GM18909 (cell line): ENCODE measurements around the gene TRPV5.

Experiments used
- ATAC-seq: cut with Tn5 transposase; IDR thresholded peaks from one replicate; pipeline ENCODE4 v1.9.1; 2021; ENCODE audit warnings: mild to moderate bottlenecking; ENCODE audit not compliant: unreplicated experiment, poor library complexity

The TRPV5 gene

DNA sequence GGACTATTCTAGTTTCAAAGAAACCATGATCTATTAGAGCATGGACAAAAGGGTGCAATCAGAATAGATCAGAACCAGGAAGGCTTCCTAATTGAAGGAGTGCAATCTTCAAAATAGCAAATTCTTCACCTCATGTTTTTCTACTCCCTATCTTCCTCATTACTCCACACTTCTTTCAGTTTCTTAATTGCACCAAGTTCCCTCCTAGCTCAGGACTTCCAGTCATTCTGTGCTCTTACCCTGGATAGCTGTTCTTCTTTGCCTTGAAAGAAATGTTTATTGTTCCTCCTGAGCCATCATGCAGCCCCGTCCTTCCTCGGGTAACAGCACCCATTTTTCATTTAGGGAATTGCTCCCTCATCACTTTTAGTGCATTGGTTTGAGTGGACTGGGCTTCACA, 23.1 kb downstream of the TRPV5 start:
- no peak for ATAC-seq

GRCh38 chr7:142910031-142910433, 23.5 kb downstream of the TRPV5 start:
- no peak for ATAC-seq

- peak; percentile 55 for ATAC-seq
Measured at GRCh38 chr7:142908921-142909890, 24.3 kb downstream of the TRPV5 start.

DNA sequence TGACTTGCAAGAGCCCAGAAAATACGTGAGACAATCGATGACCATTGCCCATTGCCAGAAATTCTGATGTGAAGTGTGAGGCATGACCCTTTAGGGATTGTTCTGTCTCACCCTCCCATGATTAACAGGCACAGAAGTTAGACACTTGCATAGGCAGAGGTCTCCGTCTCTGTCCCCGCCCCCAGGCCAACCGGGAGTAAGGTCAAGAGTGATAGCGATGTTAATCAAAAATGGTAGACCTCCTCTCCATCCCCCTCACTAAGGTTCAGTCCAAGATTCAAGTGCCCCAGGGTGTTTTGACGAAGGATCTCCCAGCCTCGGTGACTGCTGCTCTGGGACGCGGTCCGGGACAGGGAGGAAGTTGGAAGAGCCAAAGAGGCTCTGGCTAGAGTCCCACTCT, 25.3 kb downstream of the TRPV5 start:
- ATAC-seq, result no peak

DNA sequence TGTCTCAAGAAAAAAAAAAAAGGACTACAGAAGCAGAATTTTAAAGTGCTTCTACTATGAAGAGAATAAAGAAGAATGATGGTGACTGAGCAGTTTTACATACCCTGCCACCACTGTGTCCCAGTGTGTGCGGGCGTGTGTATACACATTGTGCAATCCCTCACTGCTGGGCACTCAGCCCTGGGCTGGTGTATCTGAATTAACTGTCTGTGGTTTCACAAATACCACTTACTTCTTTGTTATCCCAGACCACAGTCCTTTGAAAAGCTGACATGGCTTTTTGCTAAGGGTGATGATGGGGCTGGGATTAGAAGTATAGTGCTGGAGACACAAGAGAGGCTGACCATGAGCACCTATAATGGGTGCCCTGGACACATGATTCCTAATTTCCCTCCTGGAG, 26.9 kb downstream of the TRPV5 start:
- no peak for ATAC-seq

DNA sequence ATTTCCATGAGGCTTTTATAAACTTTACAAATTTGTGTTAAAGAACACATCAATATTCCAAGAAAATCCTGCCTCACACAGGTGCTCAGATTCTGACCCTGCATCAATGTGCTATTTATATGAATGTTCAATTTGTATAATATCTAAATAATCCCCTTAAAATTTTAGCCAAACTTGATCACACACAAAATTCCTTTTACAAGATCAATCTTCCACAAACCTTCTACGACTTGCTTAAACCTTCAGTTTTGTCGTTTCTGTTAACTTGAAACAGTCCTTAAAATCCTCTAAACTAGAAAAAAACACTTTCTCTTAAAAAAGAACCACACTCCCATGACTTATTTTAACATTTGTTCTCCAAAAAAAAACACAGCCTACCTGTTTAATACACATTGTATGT, 27.8 kb downstream of the TRPV5 start:
- no peak for ATAC-seq

- no peak for ATAC-seq
Measured at GRCh38 chr7:142904128-142904527, 29.4 kb downstream of the TRPV5 start.

DNA sequence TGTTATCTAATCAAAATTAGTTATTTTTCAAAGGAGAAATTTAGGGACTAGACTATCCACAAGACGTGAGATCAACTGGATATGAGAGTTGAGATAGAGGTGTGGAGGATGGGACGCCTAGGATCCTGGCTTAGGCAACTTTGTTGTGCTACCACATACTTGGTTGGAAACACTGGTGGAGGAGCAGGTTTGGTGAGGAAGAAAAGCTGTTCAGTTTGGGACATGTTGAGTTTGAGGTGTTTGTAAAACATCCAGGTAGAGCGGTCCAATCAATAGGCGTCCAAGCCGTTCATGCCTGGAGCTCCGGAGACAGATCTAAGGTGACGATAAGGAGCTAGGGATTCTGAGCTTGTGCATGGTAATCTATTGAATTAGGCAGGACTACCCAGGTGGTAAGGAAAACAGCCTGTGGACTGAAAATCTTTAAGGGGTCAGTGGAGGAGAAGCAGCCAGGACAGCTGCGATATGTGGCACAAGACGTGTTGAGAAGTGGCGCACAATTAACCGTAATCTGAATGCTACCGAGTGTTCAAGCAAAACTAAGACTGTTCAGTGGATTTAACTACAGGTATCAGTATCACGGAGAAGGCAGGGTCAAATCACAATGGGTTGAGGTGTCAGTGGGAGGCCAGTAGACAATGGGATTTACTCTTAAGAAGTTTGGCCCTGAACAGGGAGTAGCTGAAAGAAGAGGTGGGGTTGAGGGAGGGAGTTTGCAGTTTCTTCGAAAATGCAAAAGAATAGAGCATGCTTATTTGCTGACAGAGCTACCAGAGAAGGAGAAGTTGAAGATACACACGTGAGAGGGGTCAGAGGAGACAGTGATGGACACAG, 31.9 kb downstream of the TRPV5 start:
- ATAC-seq, result no peak

- no peak for ATAC-seq
Measured at GRCh38 chr7:142899661-142900060, 33.9 kb downstream of the TRPV5 start.

- no peak for ATAC-seq
Measured at GRCh38 chr7:142898377-142899170, 35.0 kb downstream of the TRPV5 start.

DNA sequence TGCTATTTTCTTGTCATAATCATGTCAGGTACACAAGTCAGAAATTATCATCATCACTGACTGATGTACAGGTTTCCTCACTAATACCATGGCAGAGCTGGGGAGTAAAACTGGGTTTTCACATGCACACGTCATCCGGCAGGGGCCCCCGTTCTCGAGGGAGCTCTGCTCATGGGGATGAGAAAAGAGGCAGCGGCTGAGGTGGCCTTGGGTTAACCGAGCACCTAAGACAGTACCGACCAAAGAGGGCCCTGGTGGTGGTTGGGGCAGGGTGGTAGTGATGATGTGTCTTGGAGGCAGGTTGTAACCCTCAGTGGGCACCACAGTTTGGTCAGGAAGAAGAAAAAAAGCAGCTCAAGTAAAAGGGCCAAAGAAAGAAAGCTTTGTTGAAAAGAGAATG, 35.9 kb downstream of the TRPV5 start:
- ATAC-seq, result no peak

DNA sequence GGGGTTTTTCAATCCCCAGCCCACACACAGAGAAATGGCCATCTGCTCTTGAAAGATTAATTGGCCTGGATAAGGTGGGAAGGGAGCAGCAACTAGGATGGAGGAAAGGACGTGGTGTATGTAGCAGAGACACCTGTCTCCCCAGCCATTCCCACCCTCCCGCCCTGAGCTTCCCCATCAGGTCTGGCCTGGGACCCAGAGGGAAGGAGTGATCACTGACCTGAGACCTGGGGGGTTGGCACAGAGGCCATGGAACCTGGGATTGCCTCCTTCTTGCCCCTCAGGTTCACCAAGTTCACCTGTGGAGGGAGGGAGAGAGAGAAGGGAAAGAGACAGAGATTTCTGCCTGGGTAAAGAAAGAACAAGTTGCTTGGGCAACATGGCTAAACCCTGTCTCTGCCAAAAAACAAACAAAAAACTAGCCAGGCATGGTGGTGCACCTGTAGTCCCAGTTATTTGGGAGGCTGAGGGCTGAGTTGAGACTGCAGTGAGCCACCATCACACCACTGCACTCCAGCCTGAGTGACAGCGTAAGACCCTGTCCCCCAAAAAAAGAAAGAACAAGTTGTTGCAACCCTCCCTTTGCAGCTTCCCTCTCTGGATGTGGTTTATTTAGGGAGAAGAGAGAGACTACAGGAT, 36.7 kb downstream of the TRPV5 start:
- ATAC-seq, result no peak

DNA sequence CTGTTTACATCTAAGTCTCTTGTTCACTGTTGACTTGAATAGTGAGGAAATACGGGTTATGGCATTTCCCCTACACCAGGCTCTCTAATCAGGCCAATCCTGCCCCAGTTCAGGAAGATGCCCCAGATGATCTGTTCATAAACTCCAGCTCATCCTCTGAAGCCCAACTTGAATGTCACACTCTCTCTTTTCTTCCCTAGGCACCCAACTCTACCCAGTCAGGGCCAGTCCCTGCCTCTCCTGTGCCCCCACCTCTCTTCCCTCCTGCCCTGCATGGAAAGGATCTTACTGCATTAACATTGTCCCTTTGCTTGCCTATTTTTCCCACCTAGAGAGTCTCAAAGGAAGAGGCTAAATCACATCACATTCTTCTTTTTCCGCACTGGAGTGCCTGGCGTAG, 37.4 kb downstream of the TRPV5 start:
- no peak for ATAC-seq

DNA sequence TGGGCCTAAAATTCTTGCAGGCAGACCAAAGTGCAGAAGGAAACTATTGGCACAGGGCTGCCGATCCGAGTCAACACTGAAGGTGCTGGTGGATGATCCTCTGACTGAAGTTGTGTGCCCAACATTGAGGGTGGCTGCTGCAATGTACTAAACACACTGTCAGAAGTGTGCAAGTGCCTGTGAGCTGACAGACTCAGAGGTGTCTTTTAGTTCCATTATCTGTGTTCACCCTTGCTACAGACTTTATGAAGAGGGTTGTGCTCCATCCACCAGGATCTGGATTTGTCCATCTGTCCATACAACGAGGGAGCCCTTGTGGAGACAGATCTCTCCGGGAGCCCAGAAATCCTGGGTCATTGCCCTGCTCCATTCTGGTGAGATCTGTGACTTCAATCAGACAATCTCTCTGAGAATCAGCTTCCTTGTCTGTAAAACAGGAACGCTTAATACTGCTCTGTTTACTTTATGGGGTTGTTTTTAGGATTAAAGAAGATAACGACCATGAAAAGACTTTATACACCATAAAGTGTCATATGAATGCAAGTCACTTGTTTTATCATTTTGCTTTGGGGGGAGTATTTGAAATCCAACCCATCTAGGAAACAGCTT, 38.5 kb downstream of the TRPV5 start:
- ATAC-seq, result no peak

DNA sequence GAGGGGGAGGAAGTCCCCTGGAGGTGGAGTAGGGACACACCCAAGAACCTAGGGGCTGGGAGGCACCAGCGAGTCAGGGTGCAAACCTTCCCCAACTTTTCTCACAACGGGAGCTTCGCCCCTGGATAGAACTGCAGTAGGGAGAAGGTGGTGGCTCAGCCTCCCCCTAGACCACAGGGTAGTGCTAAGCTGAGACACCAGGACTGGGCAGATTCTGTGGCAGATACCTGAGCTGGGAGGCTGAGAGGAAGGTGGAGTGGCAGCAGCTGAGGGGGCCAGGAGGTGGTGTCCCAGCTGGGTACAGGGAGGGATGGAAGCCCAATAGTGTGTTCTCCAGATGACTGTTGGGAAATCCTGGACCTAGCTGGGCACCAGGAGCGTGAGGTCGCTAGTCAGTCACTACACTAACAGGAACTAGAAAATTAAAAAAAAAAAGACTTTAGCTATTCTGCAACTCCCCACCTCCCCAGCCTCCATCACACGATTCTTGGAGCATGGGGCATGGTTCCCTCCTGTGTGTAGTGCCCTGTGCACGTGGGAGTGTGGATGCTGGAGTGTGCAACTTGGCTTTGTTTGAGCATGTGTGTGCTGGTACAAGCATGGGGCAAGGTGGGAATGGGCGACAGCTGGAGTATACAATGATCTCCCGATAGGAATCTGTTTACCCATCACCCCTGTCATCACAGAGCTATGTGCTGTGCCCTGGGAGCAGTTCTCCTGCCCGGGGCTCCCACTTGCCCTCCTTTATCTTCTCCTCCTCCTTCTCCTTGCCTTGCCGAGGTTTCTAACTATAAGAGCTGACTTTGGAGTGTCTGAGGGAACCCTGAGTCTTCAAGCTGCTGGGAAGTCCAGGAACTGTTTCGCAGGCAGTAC, 39.2 kb downstream of the TRPV5 start:
- no peak for ATAC-seq

DNA sequence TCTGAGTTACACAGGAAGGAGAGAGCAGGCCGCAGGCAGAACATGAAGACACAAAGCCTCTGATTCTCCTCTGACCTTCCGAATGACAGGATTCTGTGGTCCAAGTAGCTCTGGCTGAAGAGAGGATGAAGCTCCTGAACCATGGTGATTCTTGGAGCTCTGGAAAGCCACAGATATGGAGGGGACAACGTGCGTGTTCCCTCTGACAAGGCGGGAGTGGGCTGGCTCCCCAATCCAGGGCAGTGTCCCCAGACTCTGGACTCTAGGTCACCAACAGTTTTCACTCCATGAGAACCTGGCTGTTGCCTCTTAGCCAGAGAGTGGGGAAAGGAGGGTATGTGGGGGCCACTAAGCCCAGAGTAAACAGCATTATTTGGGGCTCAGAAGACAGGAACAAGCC, 40.6 kb downstream of the TRPV5 start:
- ATAC-seq, result no peak

- no peak for ATAC-seq
Measured at GRCh38 chr7:142891490-142892082, 42.0 kb downstream of the TRPV5 start.

DNA sequence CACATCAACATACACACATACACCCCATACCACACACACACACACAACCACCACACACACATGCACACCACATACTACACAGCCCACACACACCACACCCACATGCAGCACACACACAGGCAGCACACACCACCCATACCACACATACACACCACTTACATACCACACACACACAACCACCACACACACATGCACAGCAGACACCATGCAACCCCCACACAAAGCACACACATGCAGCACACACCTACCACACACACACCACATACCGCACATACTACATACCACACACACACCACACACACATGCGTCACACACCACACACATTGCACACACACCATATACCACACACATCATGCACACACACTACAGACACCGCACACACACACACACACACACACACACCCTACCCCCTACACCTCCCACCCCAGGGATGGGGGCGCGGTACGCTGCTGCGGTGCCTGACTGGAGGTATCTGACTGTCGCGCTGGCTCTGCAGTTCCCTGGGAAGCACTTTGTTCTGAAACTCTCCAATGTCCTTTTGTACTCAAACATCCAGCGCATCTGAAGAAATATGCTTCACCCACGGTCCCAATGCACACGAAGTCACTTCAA, 42.6 kb downstream of the TRPV5 start:
- no peak for ATAC-seq
